SK-N-SH (cell line): ENCODE results near the gene PTPRD.

ENCODE experiments used
- CTCF ChIP-seq: fragments of 200-600 bp; sonication (generic); IDR thresholded peaks from 2 replicates; pipeline ENCODE4 v1.6.1; 2017; ENCODE audit warnings: antibody characterized with exemption, mild to moderate bottlenecking, moderate library complexity
- IRF3 ChIP-seq: fragments of 150-350 bp; IDR thresholded peaks from 2 replicates; pipeline ENCODE4 v1.6.1; 2016; ENCODE audit warnings: mild to moderate bottlenecking, low read depth, low read length
- POLR2AphosphoS5 ChIP-seq: IDR thresholded peaks from 2 replicates; pipeline ENCODE4 v1.6.1; 2012; ENCODE audit warnings: low read depth, low read length

- no peak for TF ChIP-seq POLR2AphosphoS5
- TF ChIP-seq IRF3: no peak
- TF ChIP-seq CTCF: no peak
These were observed 1768.3 kb downstream of the PTPRD start for GRCh38 chr9:8844549-8844948.
